ENCODE results near the gene JMJD8.

DNA sequence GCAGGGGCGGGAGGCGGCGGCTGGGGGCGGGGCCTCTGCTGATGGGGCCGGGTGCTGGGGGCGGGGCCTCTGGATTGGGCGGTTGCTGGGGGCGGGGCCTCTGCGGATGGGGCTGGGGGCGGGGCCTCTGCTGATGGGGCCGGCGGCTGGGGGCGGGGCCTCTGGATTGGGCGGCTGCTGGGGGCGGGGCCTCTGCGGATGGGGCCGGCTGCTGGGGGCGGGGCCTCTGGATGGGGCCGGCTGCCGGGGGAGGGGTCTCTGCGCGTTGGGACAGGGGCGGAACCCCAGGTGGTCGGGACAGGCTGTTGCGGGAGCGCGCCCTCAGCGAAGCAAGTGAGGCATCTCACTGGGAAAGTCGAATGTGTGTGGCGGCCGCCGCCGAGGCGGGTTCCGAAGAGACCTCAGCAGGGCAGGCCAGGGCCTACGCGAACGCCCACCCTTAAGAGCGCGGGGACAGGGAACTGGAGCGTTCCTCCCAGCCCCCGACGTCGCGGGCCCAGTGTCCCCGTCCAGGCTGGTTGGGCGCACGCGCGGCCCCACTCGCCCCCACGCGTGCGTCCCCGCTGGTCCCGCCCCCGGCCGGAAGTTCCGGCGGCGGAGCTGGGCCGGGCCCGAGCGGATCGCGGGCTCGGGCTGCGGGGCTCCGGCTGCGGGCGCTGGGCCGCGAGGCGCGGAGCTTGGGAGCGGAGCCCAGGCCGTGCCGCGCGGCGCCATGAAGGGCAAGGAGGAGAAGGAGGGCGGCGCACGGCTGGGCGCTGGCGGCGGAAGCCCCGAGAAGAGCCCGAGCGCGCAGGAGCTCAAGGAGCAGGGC is 4.1 kb downstream of the JMJD8 start, which contains the start of gene STUB1:
- TF ChIP-seq, protein P1, sequence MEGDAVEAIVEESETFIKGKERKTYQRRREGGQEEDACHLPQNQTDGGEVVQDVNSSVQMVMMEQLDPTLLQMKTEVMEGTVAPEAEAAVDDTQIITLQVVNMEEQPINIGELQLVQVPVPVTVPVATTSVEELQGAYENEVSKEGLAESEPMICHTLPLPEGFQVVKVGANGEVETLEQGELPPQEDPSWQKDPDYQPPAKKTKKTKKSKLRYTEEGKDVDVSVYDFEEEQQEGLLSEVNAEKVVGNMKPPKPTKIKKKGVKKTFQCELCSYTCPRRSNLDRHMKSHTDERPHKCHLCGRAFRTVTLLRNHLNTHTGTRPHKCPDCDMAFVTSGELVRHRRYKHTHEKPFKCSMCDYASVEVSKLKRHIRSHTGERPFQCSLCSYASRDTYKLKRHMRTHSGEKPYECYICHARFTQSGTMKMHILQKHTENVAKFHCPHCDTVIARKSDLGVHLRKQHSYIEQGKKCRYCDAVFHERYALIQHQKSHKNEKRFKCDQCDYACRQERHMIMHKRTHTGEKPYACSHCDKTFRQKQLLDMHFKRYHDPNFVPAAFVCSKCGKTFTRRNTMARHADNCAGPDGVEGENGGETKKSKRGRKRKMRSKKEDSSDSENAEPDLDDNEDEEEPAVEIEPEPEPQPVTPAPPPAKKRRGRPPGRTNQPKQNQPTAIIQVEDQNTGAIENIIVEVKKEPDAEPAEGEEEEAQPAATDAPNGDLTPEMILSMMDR (IDR thresholded peaks at IDR 0.05) = peak in 1 of 6 experiments; percentile 4
- TF ChIP-seq POLR2A (IDR thresholded peaks at IDR 0.05) = peak; percentile 49 to 78

Data from adrenal gland (tissue), 5 donors.